Right ventricle myocardium superior (tissue), 1 donor: ENCODE data around the gene DMD. TPM values are rescaled to one million over a fixed set of nuclear protein-coding genes. Genes with fewer than 3 reads are reported as not detected.
"Not testable (repeated sequence)": the region's sequence is repeated elsewhere in the genome, so short reads cannot be mapped to it uniquely, and the experiment has no call there.

Experiments
- ATAC-seq: fragments of 200-7000 bp; cut with Tn5 transposase; one replicate; pipeline ENCODE4 v1.9.1; 2020; ENCODE audit warnings: mild to moderate bottlenecking; ENCODE audit not compliant: poor library complexity
- DNase-seq: peaks from one replicate; pipeline ENCODE4 v3.0.0-alpha.2; 2020
- intact Hi-C: fragments of 100-400 bp; cut with DNase I; formaldehyde crosslinking; loops from one replicate; pipeline ENCODE4 v1.11.2; 2022
- total RNA-seq: library from RNA; stranded (reverse); fragmentation: NEBNext Ultra II Directional; extraction: Animal tissue kit (Norgen Biotek cat#: 25700); gene quantifications from one replicate; pipeline ENCODE4 v1.2.1, GENCODE V29; 2021
- donor health status: DM: no; HTN: yes; CAD: no; lungs with severe emphysema.

DMD gene
- total RNA-seq, 1 donor from 2014 or later, result 135 TPM

DNA sequence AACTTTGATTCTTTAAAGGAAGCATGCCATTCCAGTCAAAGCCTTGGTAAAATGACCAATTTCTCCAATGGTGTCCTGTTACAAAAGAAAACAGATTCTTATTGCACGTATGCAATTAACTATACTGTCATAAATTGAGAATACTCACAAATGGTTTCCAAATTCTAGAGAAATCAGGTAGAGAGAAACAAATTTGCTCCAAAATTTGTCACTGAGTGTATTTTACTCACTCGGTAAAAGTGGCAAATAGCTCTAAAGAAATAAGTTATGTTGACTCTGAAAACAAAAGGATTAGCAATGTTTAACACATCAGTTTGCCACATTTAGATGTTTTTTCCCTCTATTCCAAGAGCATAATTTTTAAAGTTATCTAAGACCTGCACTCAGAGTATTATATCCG, 133.1 kb downstream of the DMD start:
- DNase-seq (no peak), ATAC-seq (no peak)
- intact Hi-C loops, result no loop called here

DNA sequence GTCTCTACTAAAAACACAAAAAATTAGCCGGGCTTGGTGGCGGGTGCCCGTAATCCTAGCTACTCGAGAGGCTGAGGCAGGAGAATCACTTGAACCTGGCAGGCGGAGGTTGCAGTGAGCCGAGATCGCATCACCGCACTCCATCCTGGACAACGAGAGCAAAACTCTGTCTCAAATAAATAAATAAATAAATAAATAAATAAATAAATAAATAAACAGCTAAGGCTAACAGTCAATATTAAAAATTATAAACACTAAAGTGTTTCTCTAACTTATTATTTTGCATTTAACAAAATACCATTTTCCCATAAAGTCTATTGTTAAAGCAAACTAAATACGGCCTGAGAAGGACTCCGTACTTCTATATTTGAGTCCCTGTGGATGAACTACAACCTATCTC, 137.7 kb downstream of the DMD start:
- DNase-seq, ATAC-seq, intact Hi-C loops: not testable (repeated sequence)

DNA sequence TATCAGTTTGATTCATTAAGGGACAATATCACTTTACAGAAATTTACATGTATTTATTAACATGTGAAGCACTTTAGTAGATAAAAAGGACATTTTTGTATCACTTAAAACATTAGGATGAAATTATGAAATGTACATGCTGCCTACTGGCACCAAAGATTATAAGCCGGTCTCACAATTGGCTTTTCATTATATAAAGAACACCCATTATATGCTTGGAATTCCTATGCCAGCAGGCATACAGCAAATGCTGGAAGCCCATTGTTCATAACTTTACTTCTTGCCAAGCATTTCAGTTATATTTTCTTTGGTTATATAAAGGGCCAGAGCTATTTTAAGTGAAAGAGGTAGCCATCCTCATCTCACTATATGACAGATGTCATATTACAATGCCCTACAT, 145.9 kb downstream of the DMD start:
- intact Hi-C loops, result no loop called here
- ATAC-seq, result no peak

DNA sequence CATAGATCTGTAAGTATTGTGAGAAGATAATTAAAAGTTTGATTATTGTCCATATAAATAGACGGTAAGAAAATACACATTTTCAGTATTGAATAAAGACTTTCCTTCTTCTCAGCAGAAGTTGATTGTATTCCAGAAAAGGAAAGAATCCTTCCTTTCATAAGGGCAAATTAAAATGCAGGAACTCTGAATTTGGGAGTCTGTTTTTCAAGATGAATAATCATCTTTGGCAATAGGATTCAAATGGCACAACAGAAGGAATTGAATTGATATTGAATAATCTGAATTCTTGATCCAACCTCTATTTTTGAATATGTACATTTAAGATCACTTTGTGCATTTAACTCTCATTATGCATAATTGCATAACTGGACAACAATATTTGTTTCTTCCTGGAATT, 149.3 kb downstream of the DMD start:
- intact Hi-C loops, result no loop called here
- ATAC-seq (no peak), DNase-seq (no peak)

More for the DNA sequence above, 145.9 kb downstream of the DMD start:
- no peak for DNase-seq

DNA sequence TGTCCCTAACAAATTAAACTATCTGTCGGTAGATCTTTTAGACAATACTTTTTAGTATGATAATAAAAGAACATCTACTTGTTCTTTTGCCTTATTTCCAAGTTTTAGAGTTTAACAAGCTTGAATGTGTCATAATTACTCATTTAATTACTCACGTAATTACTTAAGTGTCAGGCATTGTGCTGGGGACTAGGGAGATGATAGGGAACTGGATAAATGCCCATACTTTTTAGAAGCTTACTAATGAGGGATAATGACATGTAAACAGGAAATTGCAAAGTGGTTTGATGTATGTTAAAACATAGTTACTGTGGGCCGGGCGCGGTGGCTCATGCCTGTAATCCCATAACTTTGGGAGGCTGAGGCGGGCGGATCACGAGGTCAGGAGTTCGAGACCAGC, 158.3 kb downstream of the DMD start:
- no peak for DNase-seq
- intact Hi-C loops, result no loop called here
- no peak for ATAC-seq

DNA sequence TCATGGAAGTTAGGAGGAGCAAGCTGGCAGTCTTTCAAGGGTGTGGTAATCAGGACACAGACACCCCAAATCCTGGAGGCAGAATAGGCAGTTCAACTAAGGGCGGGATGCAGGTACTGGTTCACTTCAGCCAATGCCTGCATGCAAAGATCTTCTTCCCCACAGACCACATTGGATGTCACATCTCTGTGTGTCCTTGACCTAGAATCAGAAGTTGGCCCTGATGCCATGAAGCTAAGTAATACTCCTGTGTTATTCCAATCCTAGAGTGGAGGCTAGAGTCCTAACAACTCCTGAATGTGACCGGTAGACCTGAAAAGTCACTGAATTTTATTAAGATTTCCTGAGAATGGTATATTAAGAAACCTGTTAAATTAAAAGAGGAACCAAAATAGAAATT, 165.5 kb downstream of the DMD start:
- ATAC-seq, result peak; percentile 49
- no peak for DNase-seq
- intact Hi-C loops, result no loop called here

DNA sequence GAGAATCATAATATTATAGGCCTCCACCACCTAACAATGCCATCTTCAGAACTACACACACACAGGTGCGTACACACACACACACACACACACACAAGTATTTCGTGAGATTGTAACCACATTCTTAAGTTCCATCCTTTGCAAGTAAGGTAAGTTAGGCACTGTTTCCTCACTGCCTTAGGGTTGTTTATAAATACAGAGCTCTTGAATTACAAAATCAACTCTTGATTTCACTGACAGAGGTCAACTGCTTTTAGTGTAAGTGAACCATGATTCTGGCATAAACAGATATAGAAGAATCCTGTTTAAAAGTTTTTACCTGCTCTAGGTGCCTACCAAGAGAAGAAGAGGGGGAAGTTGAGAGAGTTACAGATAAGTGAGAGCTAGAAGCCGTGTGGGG, 166.1 kb downstream of the DMD start:
- intact Hi-C loops, result no loop called here
- no peak for ATAC-seq
- DNase-seq, result no peak

DNA sequence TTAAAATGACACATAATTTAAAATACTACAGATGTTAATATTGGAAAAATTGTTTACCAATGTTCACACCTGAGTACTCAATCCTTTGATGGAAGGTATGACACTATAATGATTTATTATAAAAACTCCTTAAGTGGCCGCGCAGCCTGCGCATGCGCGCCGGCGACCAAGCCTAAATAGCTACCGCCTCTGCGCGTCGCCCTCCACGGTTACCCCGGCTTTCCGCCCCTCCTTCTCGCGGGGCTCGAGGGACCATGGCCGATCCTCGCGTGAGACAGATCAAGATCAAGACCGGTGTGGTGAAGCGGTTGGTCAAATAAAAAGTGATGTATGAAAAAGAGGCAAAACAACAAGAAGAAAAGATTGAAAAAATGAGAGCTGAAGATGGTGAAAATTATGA, 170.2 kb downstream of the DMD start:
- intact Hi-C loops, result no loop called here
- ATAC-seq (no peak), DNase-seq (no peak)

DNA sequence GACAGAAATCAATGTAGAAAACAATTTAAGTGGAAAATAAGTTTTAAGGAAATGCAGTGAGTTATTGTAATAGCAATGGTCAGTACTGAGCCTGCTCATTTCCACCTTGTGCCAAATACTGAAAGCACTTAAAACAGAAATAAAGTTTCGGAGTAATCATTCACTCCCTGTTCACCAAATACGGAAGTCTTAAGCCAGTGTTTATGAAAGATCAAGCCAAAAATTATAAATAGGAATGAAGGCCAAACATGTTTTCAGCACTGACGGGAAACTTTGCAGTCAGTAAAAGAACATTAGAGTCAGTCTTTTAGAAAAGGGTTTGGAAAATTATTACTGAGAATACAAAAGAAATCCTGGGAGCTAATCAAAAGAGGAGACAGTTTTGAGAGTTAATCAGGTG, 178.6 kb downstream of the DMD start:
- DNase-seq (no peak), ATAC-seq (no peak)
- intact Hi-C loops, result no loop called here

DNA sequence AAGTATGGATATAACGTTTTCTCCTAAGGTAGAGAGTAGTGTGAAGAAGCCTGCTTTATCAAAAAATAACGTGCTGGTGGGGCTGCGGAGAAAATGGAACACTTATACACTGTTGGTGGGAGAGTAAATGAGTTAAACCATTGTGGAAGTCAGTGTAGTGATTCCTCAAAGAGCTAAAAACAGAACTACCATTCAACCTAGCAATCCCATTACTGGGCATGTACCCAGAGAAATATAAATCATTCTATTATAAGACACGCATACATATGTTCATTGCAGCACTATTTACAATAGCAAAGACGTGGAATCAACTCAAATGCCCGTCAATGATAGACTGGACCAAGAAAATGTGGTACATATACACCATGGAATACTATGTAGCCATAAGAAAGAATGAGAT, 196.4 kb downstream of the DMD start:
- no peak for ATAC-seq
- intact Hi-C loops, result no loop called here
- DNase-seq, result no peak

DNA sequence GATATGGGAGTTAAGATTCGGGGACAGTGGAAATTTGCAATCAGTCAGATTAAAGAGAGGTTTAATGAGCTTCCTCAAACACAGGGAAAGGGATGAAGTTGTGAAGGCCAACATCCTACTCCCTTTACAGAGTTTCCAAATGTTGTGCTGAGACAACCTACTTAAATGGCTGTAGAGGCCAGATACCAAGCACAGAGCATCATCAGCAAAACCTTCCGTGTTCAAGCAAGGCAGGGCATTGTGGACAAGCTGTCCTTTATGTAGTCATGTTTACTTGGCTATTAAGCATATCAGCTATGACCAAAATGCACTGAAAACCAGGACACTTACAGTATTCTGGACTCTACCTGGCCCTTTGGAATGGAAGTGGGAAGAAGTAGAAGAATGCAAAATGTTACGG, 197.3 kb downstream of the DMD start:
- DNase-seq (no peak), ATAC-seq (no peak)
- intact Hi-C loops, result no loop called here

DNA sequence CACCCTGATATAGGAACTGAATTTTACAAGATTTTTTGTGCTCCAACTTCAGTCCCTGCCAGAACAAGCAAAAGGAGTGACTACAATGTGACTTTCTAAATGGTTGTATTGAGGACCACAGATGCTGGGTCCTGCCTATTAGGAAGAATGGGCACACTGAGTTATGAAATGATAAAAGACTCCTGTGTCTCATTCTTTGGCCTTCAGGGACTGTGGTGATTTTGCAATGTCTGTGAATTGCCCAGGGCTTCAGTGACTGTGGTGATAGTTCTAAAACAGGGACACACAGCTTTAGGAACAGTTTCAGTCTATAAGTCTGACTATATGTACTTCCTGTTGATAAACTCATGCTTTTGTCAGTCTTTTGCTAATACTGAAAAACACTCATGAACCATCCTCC, 210.2 kb downstream of the DMD start:
- intact Hi-C loops, result no loop called here
- DNase-seq (no peak), ATAC-seq (no peak)

DNA sequence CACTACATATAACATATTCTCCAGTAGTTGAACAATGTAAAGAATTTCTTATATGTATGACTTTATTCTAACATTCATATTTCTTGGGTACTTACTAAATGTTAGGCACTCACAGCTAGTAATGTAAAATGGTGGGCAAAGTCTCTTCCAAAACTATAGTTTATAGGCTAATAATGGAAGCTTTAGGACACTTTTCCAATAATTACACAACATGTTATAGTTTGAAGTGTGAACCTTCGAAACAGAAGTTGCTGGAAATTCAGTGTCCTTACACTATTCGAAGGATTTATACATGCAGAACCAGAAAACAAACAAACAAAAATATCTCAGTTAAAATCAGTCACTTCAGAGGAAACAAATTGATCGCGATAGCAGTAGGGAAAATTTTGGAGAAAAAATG, 212.6 kb downstream of the DMD start:
- ATAC-seq, result no peak
- intact Hi-C loops, result no loop called here

DNA sequence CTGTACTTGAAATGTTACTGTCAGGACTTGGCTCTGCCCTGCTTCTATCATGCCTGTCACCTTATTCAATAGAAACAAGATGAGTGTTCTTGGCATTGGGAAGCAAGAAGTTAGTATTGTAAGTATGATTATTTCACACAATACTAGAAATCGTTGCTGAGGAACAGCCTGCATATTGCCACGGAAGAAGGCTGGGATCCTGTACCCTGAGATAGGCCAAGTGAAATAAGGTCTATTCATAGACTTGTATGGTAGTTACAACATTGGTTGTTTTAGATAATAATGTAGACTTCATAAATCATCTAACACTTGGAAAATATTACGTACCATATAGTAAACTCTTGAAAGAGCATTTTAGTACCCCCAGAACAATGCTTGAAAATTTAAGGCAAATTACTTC, 215.9 kb downstream of the DMD start:
- ATAC-seq (peak; percentile 58), DNase-seq (no peak)
- intact Hi-C loops, result no loop called here

More for the DNA sequence above, 212.6 kb downstream of the DMD start:
- no peak for DNase-seq

DNA sequence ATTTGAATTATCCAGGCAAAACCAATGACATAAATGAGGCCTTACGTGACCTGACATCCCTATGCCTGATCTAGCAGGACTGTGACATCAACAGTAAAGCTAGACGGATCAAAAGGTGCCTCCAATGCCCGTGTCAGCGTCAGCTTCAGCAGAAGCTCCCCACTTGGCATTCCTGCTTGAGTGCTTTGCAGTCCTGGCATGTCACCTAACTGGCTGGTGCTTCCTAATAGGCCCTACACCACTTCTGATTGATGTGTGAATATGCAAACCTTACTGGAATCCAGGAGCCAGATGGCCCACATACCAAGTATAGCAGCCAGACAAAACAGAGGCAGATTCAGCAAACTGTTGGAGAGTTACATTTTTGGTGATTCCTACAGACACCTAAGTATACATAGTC, 224.2 kb downstream of the DMD start:
- ATAC-seq, result peak; percentile 93
- DNase-seq, result peak; percentile 48

DNA sequence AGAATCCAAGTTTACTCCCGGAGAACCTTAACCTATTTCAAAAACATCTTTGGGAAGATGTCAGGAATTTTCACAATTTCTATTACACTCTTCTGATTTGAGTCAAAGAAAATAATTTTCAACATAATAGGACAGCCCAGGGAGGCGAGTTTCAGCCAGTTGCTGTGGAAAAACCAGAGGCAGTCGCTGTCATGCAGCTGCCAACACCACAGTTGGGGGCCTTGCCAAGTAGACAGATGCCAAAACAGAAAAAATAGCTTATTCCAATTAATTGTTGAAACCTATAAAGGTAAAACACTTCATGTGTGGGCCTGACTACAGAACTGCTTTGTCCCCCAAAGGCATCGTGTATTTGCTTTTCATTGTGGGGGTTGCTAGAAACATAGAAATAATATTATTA, 225.8 kb downstream of the DMD start:
- intact Hi-C loops, result no loop called here
- ATAC-seq (no peak), DNase-seq (no peak)

More for the DNA sequence above, 224.2 kb downstream of the DMD start:
- intact Hi-C loops, result no loop called here

DNA sequence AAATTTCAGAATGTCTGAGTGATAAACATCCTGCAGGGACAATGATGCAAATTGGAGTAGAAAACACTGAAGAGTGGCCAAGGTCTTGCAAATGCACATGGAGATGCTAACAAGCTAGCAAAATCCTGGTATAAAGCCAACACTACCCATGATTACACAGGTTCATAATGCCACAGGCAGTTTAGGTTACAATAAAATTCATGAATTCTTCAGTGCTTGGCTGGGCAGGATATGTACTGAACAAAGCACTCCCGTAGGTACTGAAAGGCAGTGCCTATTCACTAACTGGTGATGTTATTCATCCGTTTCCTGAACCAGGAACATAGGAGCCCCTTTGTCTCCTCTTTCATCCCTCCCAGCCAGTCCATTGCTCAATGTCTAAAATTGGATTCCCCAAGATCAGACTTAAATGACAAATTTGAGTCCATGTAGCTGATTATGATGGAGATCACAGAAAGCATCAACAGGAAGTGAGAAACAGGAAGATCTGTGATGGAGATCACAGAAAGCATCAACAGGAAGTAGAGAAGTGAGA, 244.5 kb downstream of the DMD start:
- intact Hi-C loops, result no loop called here
- ATAC-seq (no peak), DNase-seq (no peak)

DNA sequence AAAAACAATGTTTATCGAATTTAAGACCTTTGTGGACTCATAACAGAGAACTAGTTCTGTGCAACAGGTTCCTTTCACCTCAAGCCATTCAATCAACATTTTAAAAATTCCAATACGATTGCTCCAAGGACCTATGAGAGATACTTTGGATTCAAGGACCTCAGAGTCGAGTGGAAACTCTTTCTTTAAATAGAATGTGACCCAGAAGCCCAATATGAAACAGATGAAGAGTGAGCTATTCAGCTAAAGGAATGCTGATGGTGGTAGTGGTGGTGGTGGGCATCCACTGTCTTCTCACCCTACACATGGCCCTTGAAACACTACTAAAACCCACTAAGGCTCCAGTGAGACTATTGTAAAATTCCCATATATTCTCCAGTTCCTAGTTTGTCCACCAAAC, 257.2 kb downstream of the DMD start:
- DNase-seq, result no peak
- intact Hi-C loops, result no loop called here
- ATAC-seq, result no peak

DNA sequence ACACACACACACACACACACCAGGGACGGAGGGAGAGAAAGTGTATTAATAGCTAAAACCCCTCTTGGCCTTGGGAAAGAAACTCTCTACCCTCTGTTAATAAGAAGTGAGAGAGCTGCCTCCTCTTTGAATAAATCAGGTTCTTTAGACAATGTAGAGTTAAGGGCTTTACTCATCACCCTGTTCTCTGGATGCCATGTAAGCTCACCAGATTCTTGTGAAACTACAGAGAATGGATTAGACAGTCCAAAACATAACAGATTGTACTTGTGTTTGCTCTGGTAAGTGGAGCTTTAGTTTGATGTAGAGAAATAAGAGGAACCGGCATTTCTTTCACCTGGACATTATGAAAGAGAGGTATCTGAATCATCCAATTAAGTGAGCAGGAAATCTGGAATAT, 263.2 kb downstream of the DMD start:
- intact Hi-C loops, result no loop called here
- ATAC-seq, result no peak
- no peak for DNase-seq

DNA sequence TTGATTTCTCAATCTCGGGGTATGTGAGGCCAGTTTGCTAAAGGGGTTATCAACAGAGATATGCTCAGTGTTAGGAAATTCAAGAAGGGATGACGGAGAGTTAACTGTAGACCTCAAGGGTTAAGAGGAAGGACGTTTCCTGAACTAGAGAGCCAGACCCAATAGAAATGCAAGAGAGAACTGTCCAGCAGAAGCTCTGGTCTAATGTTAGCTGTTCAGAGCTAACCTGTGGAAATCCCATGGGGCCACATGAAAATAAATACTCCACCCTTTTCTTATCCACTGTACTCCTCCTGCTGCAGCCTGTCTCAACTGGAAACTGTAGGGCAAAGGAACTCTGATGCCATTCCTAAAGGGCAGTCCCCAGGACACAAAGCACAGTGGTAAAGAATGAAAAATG, 274.3 kb downstream of the DMD start:
- intact Hi-C loops, result no loop called here
- DNase-seq, result no peak
- no peak for ATAC-seq

DNA sequence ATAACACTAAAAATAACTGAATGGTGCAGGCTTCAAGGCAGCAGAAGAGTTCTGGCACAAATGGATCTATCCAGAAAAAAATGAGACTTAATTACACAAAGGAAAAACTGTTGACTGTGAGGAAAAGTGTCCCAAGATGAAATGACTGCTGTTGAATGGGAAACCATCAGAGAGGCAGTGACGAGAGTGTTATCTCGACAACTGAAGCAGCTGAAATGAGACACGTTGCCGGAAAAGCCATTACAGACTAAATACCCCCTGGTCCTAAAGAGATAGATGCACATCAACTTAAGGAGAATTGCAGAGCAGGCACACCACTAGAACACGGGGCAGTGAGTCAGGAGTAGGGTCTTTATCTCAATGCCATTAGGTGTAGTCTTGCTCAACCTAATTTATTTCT, 277.8 kb downstream of the DMD start:
- no peak for ATAC-seq
- DNase-seq, result no peak
- intact Hi-C loops, result no loop called here

DNA sequence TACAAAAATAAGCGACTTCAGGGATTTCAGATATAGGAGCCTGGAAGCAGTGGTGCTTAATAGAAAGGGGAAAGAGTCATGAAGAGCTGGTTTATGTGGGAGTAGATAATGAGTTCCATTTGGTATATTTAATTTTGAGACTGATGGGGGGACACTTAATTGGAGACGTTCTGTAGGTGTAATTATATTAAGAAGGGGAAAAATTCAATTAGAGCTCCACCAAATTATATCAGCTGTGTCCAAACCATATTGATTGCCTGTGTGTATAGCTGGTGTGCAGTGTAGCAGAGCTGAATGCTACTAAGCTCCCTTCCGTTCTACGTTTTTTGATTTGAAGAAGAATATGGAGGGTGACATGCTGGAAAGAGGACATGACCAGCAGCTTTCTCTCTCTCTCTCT, 282.3 kb downstream of the DMD start:
- ATAC-seq (no peak), DNase-seq (no peak)
- intact Hi-C loops, result no loop called here
